SK-N-SH (cell line): ENCODE data around the gene APBA2. TPM values are rescaled to one million over a fixed set of nuclear protein-coding genes. Genes with fewer than 3 reads are reported as not detected.

ENCODE experiments used
- CTCF ChIA-PET: fragments of 300-600, 350-600 bp; formaldehyde crosslinking; extraction: SDS; loops from one replicate; lab custom pipeline; 2021; lab: Yijun Ruan, JAX
- POLR2A ChIA-PET: fragments of 350-600 bp; sonication (Branson Sonifier 250); formaldehyde crosslinking; extraction: SDS; loops from one replicate; lab custom pipeline; 2020; ENCODE audit warnings: antibody characterized with exemption, inconsistent platforms; lab: Yijun Ruan, JAX
- DNase-seq: peaks from one replicate; pipeline ENCODE4 v3.0.0; 2012
- H2AFZ ChIP-seq: fragments of 200-600 bp; sonication (generic); 2 replicates; pipeline ENCODE4 v1.8.1; 2016; ENCODE audit warnings: antibody characterized with exemption, mild to moderate bottlenecking, low read depth
- H3F3A ChIP-seq: fragments of 200-600 bp; sonication (generic); replicated peaks from 2 replicates; pipeline ENCODE3; 2016; ENCODE audit warnings: antibody characterized with exemption, mild to moderate bottlenecking; ENCODE audit not compliant: insufficient read depth
- H3K27ac ChIP-seq, 2 experiments: fragments of 200-500 bp in 1 of 2; fragments of 200-600 bp in 1 of 2; sonication (Bioruptor generic) in 1 of 2; sonication (generic), shearing (Covaris generic) in 1 of 2; 2 replicates each; pipeline versions ENCODE4 v1.5.1 to v1.6.1; 2014 to 2016; ENCODE audit warnings: low read depth in 2 of 2, inconsistent platforms in 1 of 2, low read length in 1 of 2, mild to moderate bottlenecking in 1 of 2, mixed read lengths in 1 of 2
- H3K27me3 ChIP-seq: fragments of 200-600 bp; sonication (generic), shearing (Covaris generic); 2 replicates; pipeline ENCODE4 v1.6.1; 2016; ENCODE audit warnings: mixed run types; ENCODE audit not compliant: insufficient read depth
- H3K36me3 ChIP-seq, 2 experiments: fragments of 200-500 bp in 1 of 2; fragments of 200-600 bp in 1 of 2; sonication (Bioruptor generic) in 1 of 2; sonication (generic) in 1 of 2; replicated peaks in 1 of 2; 2 replicates each; pipeline versions ENCODE3 to v1.5.1; 2014 to 2016; ENCODE audit warnings: low read length in 1 of 2, mild to moderate bottlenecking in 1 of 2; ENCODE audit not compliant: insufficient read depth in 2 of 2, control insufficient read depth in 1 of 2
- H3K4me1 ChIP-seq, 2 experiments: fragments of 200-500 bp in 1 of 2; fragments of 200-600 bp in 1 of 2; sonication (Bioruptor generic) in 1 of 2; sonication (generic), shearing (Covaris generic) in 1 of 2; 2 replicates each; pipeline versions ENCODE4 v1.5.1 to v1.6.1; 2014 to 2016; ENCODE audit warnings: low read depth in 1 of 2, low read length in 1 of 2, mixed run types in 1 of 2; ENCODE audit not compliant: insufficient read depth in 2 of 2, control insufficient read depth in 1 of 2
- H3K4me2 ChIP-seq: fragments of 200-600 bp; sonication (generic), shearing (Covaris generic); 2 replicates; pipeline ENCODE4 v1.6.1; 2017; ENCODE audit warnings: mixed run types
- H3K4me3 ChIP-seq, 2 experiments: fragments of 200-500 bp in 1 of 2; fragments of 200-600 bp in 1 of 2; sonication (Bioruptor generic) in 1 of 2; sonication (generic), shearing (Covaris generic) in 1 of 2; 2 replicates each; pipeline versions ENCODE4 v1.5.1 to v1.8.1; 2014 to 2016; ENCODE audit warnings: low read depth in 2 of 2, inconsistent platforms in 1 of 2, low read length in 1 of 2, mild to moderate bottlenecking in 1 of 2, mixed read lengths in 1 of 2, moderate library complexity in 1 of 2
- H3K79me2 ChIP-seq: fragments of 200-600 bp; sonication (generic); 2 replicates; pipeline ENCODE4 v1.8.1; 2017; ENCODE audit warnings: mild to moderate bottlenecking; ENCODE audit not compliant: insufficient read depth
- H3K9ac ChIP-seq: fragments of 200-600 bp; sonication (generic); 2 replicates; pipeline ENCODE4 v1.6.1; 2017; ENCODE audit warnings: mixed run types
- H3K9me2 ChIP-seq: fragments of 200-600 bp; sonication (generic); 2 replicates; pipeline ENCODE4 v1.6.1; 2017; ENCODE audit warnings: mixed run types
- H3K9me3 ChIP-seq: fragments of 200-600 bp; sonication (generic); 2 replicates; pipeline ENCODE4 v1.6.1; 2017; ENCODE audit warnings: mixed run types, mild to moderate bottlenecking, moderate library complexity
- H4K20me1 ChIP-seq: fragments of 200-600 bp; sonication (generic); 2 replicates; pipeline ENCODE4 v1.6.1; 2017; ENCODE audit warnings: mild to moderate bottlenecking, mixed run types; ENCODE audit not compliant: insufficient read depth
- CHD2 ChIP-seq: fragments of 150-350 bp; IDR thresholded peaks from 2 replicates; pipeline ENCODE4 v1.6.1; 2018; ENCODE audit warnings: low read length; ENCODE audit not compliant: partially characterized antibody
- CTCF ChIP-seq: fragments of 200-600 bp; sonication (generic); IDR thresholded peaks from 2 replicates; pipeline ENCODE4 v1.6.1; 2017; ENCODE audit warnings: antibody characterized with exemption, mild to moderate bottlenecking, moderate library complexity
- EP300 ChIP-seq, 2 experiments: IDR thresholded peaks; 2 replicates each; pipeline versions ENCODE4 v1.4.0 to v1.6.1; 2012; ENCODE audit warnings: borderline replicate concordance in 1 of 2, low read depth in 1 of 2, low read length in 1 of 2
- EZH2phosphoT487 ChIP-seq: fragments of 200-600 bp; sonication (generic); IDR thresholded peaks from 2 replicates; pipeline ENCODE4 v1.6.1; 2017; ENCODE audit warnings: low read depth, mixed run types, mild to moderate bottlenecking, antibody characterized with exemption, moderate library complexity, borderline replicate concordance
- FOSL2 ChIP-seq: IDR thresholded peaks from 2 replicates; pipeline ENCODE4 v1.4.0; 2012; ENCODE audit warnings: low read depth, mild to moderate bottlenecking, moderate library complexity, borderline replicate concordance
- FOXJ3 ChIP-seq: sonication (generic); formaldehyde crosslinking; IDR thresholded peaks from 2 replicates; pipeline ENCODE4 v1.5.1; 2020; ENCODE audit warnings: mild to moderate bottlenecking, missing genetic modification reagents
- FOXM1 ChIP-seq: IDR thresholded peaks from 2 replicates; pipeline ENCODE4 v1.4.0; 2012; ENCODE audit warnings: low read depth, mild to moderate bottlenecking
- GABPA ChIP-seq: IDR thresholded peaks from 2 replicates; pipeline ENCODE4 v1.4.0; 2012; ENCODE audit warnings: low read depth, mild to moderate bottlenecking
- GATA2 ChIP-seq: sonication (generic); formaldehyde crosslinking; IDR thresholded peaks from 2 replicates; pipeline ENCODE4 v1.5.0; 2020; ENCODE audit warnings: mild to moderate bottlenecking, missing genetic modification reagents
- MAX ChIP-seq: IDR thresholded peaks from 2 replicates; pipeline ENCODE4 v1.4.0; 2012; ENCODE audit warnings: low read depth
- MEF2A ChIP-seq: IDR thresholded peaks from 2 replicates; pipeline ENCODE4 v1.4.0; 2012; ENCODE audit warnings: low read depth, borderline replicate concordance
- MXI1 ChIP-seq: IDR thresholded peaks from 2 replicates; pipeline ENCODE4 v1.6.1; 2012; ENCODE audit warnings: mild to moderate bottlenecking, low read depth, low read length, improper control_type of control experiment
- NFIC ChIP-seq: IDR thresholded peaks from 2 replicates; pipeline ENCODE4 v1.4.0; 2012; ENCODE audit warnings: borderline replicate concordance
- NRF1 ChIP-seq: IDR thresholded peaks from 2 replicates; pipeline ENCODE4 v1.6.1; 2012; ENCODE audit warnings: low read depth, mild to moderate bottlenecking, low read length
- PBX3 ChIP-seq: IDR thresholded peaks from 2 replicates; pipeline ENCODE4; 2012
- POLR2AphosphoS5 ChIP-seq: IDR thresholded peaks from 2 replicates; pipeline ENCODE4 v1.6.1; 2012; ENCODE audit warnings: low read depth, low read length
- RCOR1 ChIP-seq: fragments of 150-350 bp; IDR thresholded peaks from 2 replicates; pipeline ENCODE4 v1.6.1; 2017; ENCODE audit warnings: antibody characterized with exemption, low read length
- REST ChIP-seq: IDR thresholded peaks from 2 replicates; pipeline ENCODE4 v1.6.1; 2012; ENCODE audit warnings: mild to moderate bottlenecking, low read depth, low read length, moderate library complexity
- RFX5 ChIP-seq: IDR thresholded peaks from 2 replicates; pipeline ENCODE4 v1.6.1; 2012; ENCODE audit warnings: mild to moderate bottlenecking, improper control_type of control experiment, low read length
- SMC3 ChIP-seq: IDR thresholded peaks from 2 replicates; pipeline ENCODE4 v1.6.1; 2012; ENCODE audit warnings: low read depth, low read length, improper control_type of control experiment
- TEAD4 ChIP-seq: IDR thresholded peaks from 2 replicates; pipeline ENCODE4 v1.4.0; 2012; ENCODE audit warnings: mild to moderate bottlenecking, borderline replicate concordance; ENCODE audit not compliant: insufficient read depth
- USF2 ChIP-seq: fragments of 150-350 bp; IDR thresholded peaks from 2 replicates; pipeline ENCODE4 v1.6.1; 2017; ENCODE audit warnings: antibody characterized with exemption, low read length, low read depth, borderline replicate concordance
- YY1 ChIP-seq: IDR thresholded peaks from 2 replicates; pipeline ENCODE4 v1.4.0; 2012; ENCODE audit warnings: low read depth, mild to moderate bottlenecking
- ZBTB33 ChIP-seq: IDR thresholded peaks from 2 replicates; pipeline ENCODE4 v1.4.0; 2012; ENCODE audit warnings: low read depth, borderline replicate concordance
- WGBS: methylation state at CpG from one replicate; pipeline ENCODE4 v1.1.6; 2017; ENCODE audit warnings: low lambda C conversion rate; 5-methylcytosine and 5-hydroxymethylcytosine counted together
- polyA plus RNA-seq, 3 experiments: library from polyadenylated mRNA; depleted of rRNA; stranded (reverse); fragments of >200 nt; gene quantifications; 2 replicates each; pipeline ENCODE4 v1.2.3, GENCODE V29; 2012

APBA2 gene
- polyA plus RNA-seq, 1 of the 3 experiments (the other 2 are of a cell fraction) = 12.7 TPM

- POLR2A ChIA-PET = no interaction called here
- no peaks in the 10 kb centered on the region for H3K9me3 ChIP-seq
- CTCF ChIA-PET = interaction anchor here (0.9 to 5.0 kb wide), 7 partner anchors 11 to 109 kb away, joined by 3 to 35 read pairs (median 3); no protein-coding TSS in a partner anchor
- H3K4me2 ChIP-seq = no peak overlapping the region
- H3K27me3 ChIP-seq = no peaks in the 10 kb centered on the region
- WGBS = 85% methylated on average over 2 of the region's 2 CpGs
- no peaks in the 10 kb centered on the region for H3F3A ChIP-seq
- no peaks in the 10 kb centered on the region for H3K79me2 ChIP-seq
- H3K27ac ChIP-seq = no peak overlapping the region
- no peaks in the 10 kb centered on the region for H3K36me3 ChIP-seq
- DNase-seq = peak; percentile 77
- H3K9me2 ChIP-seq = no peaks in the 10 kb centered on the region
- H3K4me1 ChIP-seq = peaks cover 0 to 36% of the 10 kb centered on the region in 2 experiments; a peak in 1 of 4 replicates
- no peaks in the 10 kb centered on the region for H4K20me1 ChIP-seq
- no peak overlapping the region for H3K9ac ChIP-seq
- no peak overlapping the region for H3K4me3 ChIP-seq
- no peak overlapping the region for H2AFZ ChIP-seq
- TF ChIP-seq RFX5 = no peak
- peak in 1 of 2 experiments; percentile 80; a peak in 1 of 4 replicates for TF ChIP-seq EP300 (IDR thresholded peaks at IDR 0.05; ENCODE audit: borderline replicate concordance in 1 of 2, low read depth in 1 of 2, low read length in 1 of 2)
- TF ChIP-seq REST = no peak
- no peak for TF ChIP-seq MXI1
- TF ChIP-seq FOXJ3 (CRISPR knock-in tag) = no peak
- TF ChIP-seq USF2 = no peak
- TF ChIP-seq GABPA = no peak
- peak; percentile 88 for TF ChIP-seq GATA2 (CRISPR knock-in tag)
- no peak for TF ChIP-seq TEAD4
- no peak for TF ChIP-seq MEF2A
- no peak for TF ChIP-seq FOXM1
- TF ChIP-seq ZBTB33 = no peak
- TF ChIP-seq CTCF = no peak
- TF ChIP-seq PBX3 = no peak
- no peak for TF ChIP-seq NFIC
- no peak for TF ChIP-seq FOSL2
- TF ChIP-seq YY1 = no peak
- TF ChIP-seq MAX = no peak
- no peak for TF ChIP-seq POLR2AphosphoS5
- TF ChIP-seq SMC3 = no peak
- no peak for TF ChIP-seq NRF1
- peak; percentile 100 for TF ChIP-seq RCOR1
- no peak for TF ChIP-seq EZH2phosphoT487
- TF ChIP-seq CHD2 = peak; percentile 73
- TF ChIP-seq, all 33 proteins: peak for 4
These were observed 104.6 kb downstream of the APBA2 start for GRCh38 chr15:28990390-28990789.
